Left ventricle myocardium inferior (tissue), 1 donor: ENCODE measurements around the gene CADPS2. TPM values are rescaled to one million over a fixed set of nuclear protein-coding genes. Genes with fewer than 3 reads are reported as not detected.

Experiments
- DNase-seq: peaks from one replicate; pipeline ENCODE4 v3.0.0-alpha.2; 2020
- H3K27ac ChIP-seq: fragments of 200-600 bp; replicated peaks from 2 replicates; pipeline ENCODE4 v1.8.0; 2021
- H3K27me3 ChIP-seq: fragments of 200-600 bp; 2 replicates; pipeline ENCODE4 v1.8.0; 2021; ENCODE audit warnings: low read depth
- H3K36me3 ChIP-seq: fragments of 200-600 bp; 2 replicates; pipeline ENCODE4 v1.8.0; 2021
- H3K4me1 ChIP-seq: fragments of 200-600 bp; 2 replicates; pipeline ENCODE4 v1.8.0; 2021
- H3K4me3 ChIP-seq: fragments of 200-600 bp; 2 replicates; pipeline ENCODE4 v1.8.0; 2021; ENCODE audit warnings: mild to moderate bottlenecking, moderate library complexity
- H3K9me3 ChIP-seq: fragments of 200-600 bp; replicated peaks from 2 replicates; pipeline ENCODE4 v1.8.0; 2021
- intact Hi-C: fragments of 100-400 bp; cut with micrococcal nuclease; formaldehyde crosslinking; loops from one replicate; pipeline ENCODE4 v1.11.0; 2022
- total RNA-seq: library from RNA; stranded (reverse); fragmentation: NEBNext Ultra II Directional; extraction: Animal tissue kit (Norgen Biotek cat#: 25700); gene quantifications from one replicate; pipeline ENCODE4 v1.2.1, GENCODE V29; 2021
- TF ChIP-seq, protein P1 (sequence below): fragments of 200-600 bp; IDR thresholded peaks from 2 replicates; pipeline ENCODE4 v1.8.0; 2021; ENCODE audit warnings: antibody characterized with exemption, mild to moderate bottlenecking, borderline replicate concordance
- donor health status: DM: no; HTN: yes; CAD: no; lungs with severe emphysema.

Gene CADPS2
- total RNA-seq, 1 donor from 2014 or later = 11.9 TPM

GRCh38 chr7:122379491-122379890 lies 506.8 kb downstream of the CADPS2 start:
- Histone ChIP-seq H3K9me3 (no peaks in the 10 kb centered on the region), H3K27ac (no peak overlapping the region), H3K36me3 (no peaks in the 10 kb centered on the region), H3K4me1 (no peaks in the 10 kb centered on the region), H3K4me3 (no peak overlapping the region), H3K27me3 (no peaks in the 10 kb centered on the region)
- TF ChIP-seq, protein P1, sequence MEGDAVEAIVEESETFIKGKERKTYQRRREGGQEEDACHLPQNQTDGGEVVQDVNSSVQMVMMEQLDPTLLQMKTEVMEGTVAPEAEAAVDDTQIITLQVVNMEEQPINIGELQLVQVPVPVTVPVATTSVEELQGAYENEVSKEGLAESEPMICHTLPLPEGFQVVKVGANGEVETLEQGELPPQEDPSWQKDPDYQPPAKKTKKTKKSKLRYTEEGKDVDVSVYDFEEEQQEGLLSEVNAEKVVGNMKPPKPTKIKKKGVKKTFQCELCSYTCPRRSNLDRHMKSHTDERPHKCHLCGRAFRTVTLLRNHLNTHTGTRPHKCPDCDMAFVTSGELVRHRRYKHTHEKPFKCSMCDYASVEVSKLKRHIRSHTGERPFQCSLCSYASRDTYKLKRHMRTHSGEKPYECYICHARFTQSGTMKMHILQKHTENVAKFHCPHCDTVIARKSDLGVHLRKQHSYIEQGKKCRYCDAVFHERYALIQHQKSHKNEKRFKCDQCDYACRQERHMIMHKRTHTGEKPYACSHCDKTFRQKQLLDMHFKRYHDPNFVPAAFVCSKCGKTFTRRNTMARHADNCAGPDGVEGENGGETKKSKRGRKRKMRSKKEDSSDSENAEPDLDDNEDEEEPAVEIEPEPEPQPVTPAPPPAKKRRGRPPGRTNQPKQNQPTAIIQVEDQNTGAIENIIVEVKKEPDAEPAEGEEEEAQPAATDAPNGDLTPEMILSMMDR = no peak
- intact Hi-C loops = no loop called here
- DNase-seq = no peak

- no peak overlapping the region for H3K4me3 ChIP-seq
- H3K27ac ChIP-seq = no peak overlapping the region
- DNase-seq = no peak
- intact Hi-C loops = no loop called here
- TF ChIP-seq, protein P1 = no peak
- H3K9me3 ChIP-seq = no peaks in the 10 kb centered on the region
- no peaks in the 10 kb centered on the region for H3K27me3 ChIP-seq
- H3K36me3 ChIP-seq = no peaks in the 10 kb centered on the region
- H3K4me1 ChIP-seq = no peaks in the 10 kb centered on the region
Observed at GRCh38 chr7:122369756-122370155, 516.5 kb downstream of the CADPS2 start.

DNA sequence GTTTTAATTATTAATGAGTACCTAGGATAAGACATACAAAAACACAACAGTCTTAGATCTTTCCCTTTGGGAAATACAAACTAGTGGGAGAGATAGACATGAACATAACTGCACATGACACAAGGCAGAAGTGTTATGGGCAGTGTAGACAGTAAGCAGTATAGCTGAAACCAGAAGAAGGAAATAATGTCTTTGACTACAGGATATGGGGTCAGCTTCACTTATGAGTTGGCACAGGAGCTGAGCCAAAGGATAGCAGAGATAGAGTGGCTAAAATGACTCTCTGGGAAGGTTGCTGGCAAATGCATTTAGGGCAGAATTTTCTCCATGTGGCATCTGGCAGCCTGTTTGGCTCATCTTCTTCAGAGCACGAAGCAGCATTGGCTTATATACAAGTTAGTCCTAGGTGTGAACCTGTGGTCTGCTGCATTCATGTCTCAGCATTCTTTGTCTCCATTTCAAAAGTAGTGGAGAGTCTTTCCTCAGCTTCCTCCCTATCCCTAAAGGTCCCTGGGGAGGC lies 521.4 kb downstream of the CADPS2 start:
- H3K27me3 ChIP-seq = no peaks in the 10 kb centered on the region
- H3K4me3 ChIP-seq = no peak overlapping the region
- no peaks in the 10 kb centered on the region for H3K4me1 ChIP-seq
- H3K36me3 ChIP-seq = no peaks in the 10 kb centered on the region
- DNase-seq = no peak
- intact Hi-C loops = no loop called here
- TF ChIP-seq, protein P1 = no peak
- no peak overlapping the region for H3K27ac ChIP-seq
- no peaks in the 10 kb centered on the region for H3K9me3 ChIP-seq

GRCh38 chr7:122363144-122363543 lies 523.1 kb downstream of the CADPS2 start:
- Histone ChIP-seq H3K9me3 (no peaks in the 10 kb centered on the region), H3K4me1 (no peaks in the 10 kb centered on the region), H3K27ac (no peak overlapping the region), H3K27me3 (no peaks in the 10 kb centered on the region), H3K4me3 (no peak overlapping the region), H3K36me3 (no peaks in the 10 kb centered on the region)
- TF ChIP-seq, protein P1 = no peak
- intact Hi-C loops = no loop called here
- DNase-seq = no peak

- Histone ChIP-seq H3K4me1 (no peaks in the 10 kb centered on the region), H3K36me3 (no peaks in the 10 kb centered on the region), H3K9me3 (no peaks in the 10 kb centered on the region), H3K27me3 (no peaks in the 10 kb centered on the region), H3K27ac (no peak overlapping the region), H3K4me3 (no peak overlapping the region)
- TF ChIP-seq, protein P1 = no peak
- no peak for DNase-seq
- intact Hi-C loops = no loop called here
Observed at GRCh38 chr7:122362473-122362872, 523.8 kb downstream of the CADPS2 start.
